Skin of body (tissue), 2 donors: ENCODE measurements around the gene TMEM256. TPM values are rescaled to one million over a fixed set of nuclear protein-coding genes. Genes with fewer than 3 reads are reported as not detected.
A peak's percentile ranks its signal among the peaks of the same experiment; 100 is the strongest.

Experiments
- DNase-seq: peaks from one replicate; lab custom pipeline; 2025; lab: John Stamatoyannopoulos, UW
- total RNA-seq: library from RNA; depleted of rRNA; stranded (reverse); fragments of >200 nt; gene quantifications from one replicate; pipeline ENCODE4 v1.2.3, GENCODE V29; 2014

TMEM256 gene
- total RNA-seq, 1 donor from 2014 or later: 75.9 TPM

DNA sequence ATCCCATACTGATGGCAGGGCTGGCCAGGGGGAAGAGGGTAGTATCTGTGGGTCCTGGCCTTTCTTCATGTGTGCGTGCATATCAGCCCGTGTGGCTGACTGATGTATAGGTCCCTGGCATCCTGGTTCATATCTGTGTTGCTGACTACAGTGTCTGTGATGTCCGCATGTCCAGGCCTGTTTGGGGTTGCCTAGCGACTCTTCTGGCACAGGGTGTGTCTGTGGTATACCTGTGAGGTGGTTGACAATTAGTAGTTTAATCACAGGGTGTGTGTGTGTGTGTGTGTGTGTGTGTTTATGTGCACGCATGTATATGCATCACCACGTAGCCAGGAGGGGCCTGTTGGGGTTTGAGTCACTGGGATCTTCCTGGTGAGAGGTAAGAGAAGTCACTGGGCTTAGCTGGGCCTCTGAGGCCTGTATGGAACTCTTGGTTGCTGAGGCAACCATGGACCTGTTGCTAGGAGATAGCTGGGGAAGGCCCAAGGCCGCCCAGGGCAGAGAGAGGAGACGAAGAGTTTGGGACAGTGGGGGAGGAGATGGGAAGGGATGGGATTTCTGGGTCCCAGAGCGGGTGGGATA is 49.5 kb downstream of the TMEM256 start:
- peak; percentile 31 for DNase-seq

Other genes with a start within 250 kb of the TMEM256 start
- gene ASGR1, start 224.7 kb downstream of the TMEM256 start, total RNA-seq: 3.7 TPM
- gene DLG4, start 184.3 kb downstream of the TMEM256 start, total RNA-seq: 16.5 TPM
- gene ACADVL, start 184.2 kb downstream of the TMEM256 start, total RNA-seq: 261 TPM
- gene DVL2, start 169.6 kb downstream of the TMEM256 start, total RNA-seq: 47.5 TPM
- 27.0 TPM for gene PHF23, start 164.6 kb downstream of the TMEM256 start, total RNA-seq
- 223 TPM for gene GABARAP, start 161.6 kb downstream of the TMEM256 start, total RNA-seq
- 44.1 TPM for gene CTDNEP1, start 152.4 kb downstream of the TMEM256 start, total RNA-seq
- gene ELP5, start 151.9 kb downstream of the TMEM256 start, total RNA-seq: 27.5 TPM
- 5.4 TPM for gene CLDN7, start 141.6 kb downstream of the TMEM256 start, total RNA-seq
- 11.7 TPM for gene SLC2A4, start 122.4 kb downstream of the TMEM256 start, total RNA-seq
- 1.3 TPM for gene YBX2, start 109.5 kb downstream of the TMEM256 start, total RNA-seq
- 186 TPM for gene EIF5A, start 96.5 kb downstream of the TMEM256 start, total RNA-seq
- gene GPS2, start 88.7 kb downstream of the TMEM256 start, total RNA-seq: 17.2 TPM
- 14.2 TPM for gene NEURL4, start 74.8 kb downstream of the TMEM256 start, total RNA-seq
- gene ACAP1, start 67.6 kb downstream of the TMEM256 start, total RNA-seq: 4.7 TPM
- gene KCTD11, start 51.9 kb downstream of the TMEM256 start, total RNA-seq: 6.3 TPM
- gene TMEM95, start 48.9 kb downstream of the TMEM256 start, total RNA-seq: not detected
- gene TNK1, start 23.0 kb downstream of the TMEM256 start, total RNA-seq: 2.5 TPM
- gene PLSCR3, start 9.6 kb downstream of the TMEM256 start, total RNA-seq: 16.0 TPM
- 8.8 TPM for gene NLGN2, start 3.7 kb upstream of the TMEM256 start, total RNA-seq
- gene SPEM1, start 16.2 kb upstream of the TMEM256 start, total RNA-seq: not detected
- not detected for gene SPEM2, start 21.5 kb upstream of the TMEM256 start, total RNA-seq
- gene SPEM3, start 24.8 kb upstream of the TMEM256 start, total RNA-seq: not detected
- gene TMEM102, start 31.3 kb upstream of the TMEM256 start, total RNA-seq: 3.3 TPM
- gene FGF11, start 35.4 kb upstream of the TMEM256 start, total RNA-seq: 3.4 TPM
- 12.5 TPM for gene CHRNB1, start 41.0 kb upstream of the TMEM256 start, total RNA-seq
- gene ZBTB4, start 75.5 kb upstream of the TMEM256 start, total RNA-seq: 16.7 TPM
- gene SLC35G6, start 77.3 kb upstream of the TMEM256 start, total RNA-seq: not detected
- 73.0 TPM for gene POLR2A, start 80.3 kb upstream of the TMEM256 start, total RNA-seq
- gene TNFSF12, start 145.0 kb upstream of the TMEM256 start, total RNA-seq: 4.5 TPM
- gene TNFSF13, start 154.7 kb upstream of the TMEM256 start, total RNA-seq: 1.7 TPM
- 29.8 TPM for gene SENP3, start 157.8 kb upstream of the TMEM256 start, total RNA-seq
- 9.2 TPM for gene CD68, start 175.5 kb upstream of the TMEM256 start, total RNA-seq
- 30.7 TPM for gene MPDU1, start 179.8 kb upstream of the TMEM256 start, total RNA-seq
- 7.8 TPM for gene SOX15, start 186.0 kb upstream of the TMEM256 start, total RNA-seq
- gene FXR2, start 210.8 kb upstream of the TMEM256 start, total RNA-seq: 25.5 TPM
- gene SAT2, start 223.7 kb upstream of the TMEM256 start, total RNA-seq: 33.8 TPM
- 0.49 TPM for gene SHBG, start 226.0 kb upstream of the TMEM256 start, total RNA-seq
- 2.9 TPM for gene ATP1B2, start 246.8 kb upstream of the TMEM256 start, total RNA-seq